K562 (cell line): ENCODE measurements around the gene PRPF38A. TPM values are rescaled to one million over a fixed set of nuclear protein-coding genes. Genes with fewer than 3 reads are reported as not detected.

ENCODE experiments used
- CUX1 ChIP-seq: fragments of 200-800 bp; sonication (Bioruptor generic); IDR thresholded peaks from 2 replicates; pipeline ENCODE4 v1.6.1; 2016; ENCODE audit warnings: missing genetic modification characterization, missing compliant biosample characterization
- DDX20 ChIP-seq: fragments of 450-650 bp; IDR thresholded peaks from 2 replicates; pipeline ENCODE4 v1.6.1; 2016; ENCODE audit warnings: missing genetic modification characterization, low read depth, mild to moderate bottlenecking, missing compliant biosample characterization, moderate library complexity
- E2F5 ChIP-seq: sonication (generic); formaldehyde crosslinking; IDR thresholded peaks from 2 replicates; pipeline ENCODE4 v1.8.0; 2022; ENCODE audit warnings: mild to moderate bottlenecking, missing genetic modification reagents
- EGR1 ChIP-seq: fragments of 450-650 bp; conservative IDR thresholded peaks from 2 replicates; pipeline ENCODE4 v1.6.1; 2017; ENCODE audit warnings: mild to moderate bottlenecking
- GATAD2B ChIP-seq: fragments of 450-650 bp; IDR thresholded peaks from 2 replicates; pipeline ENCODE4 v1.6.1; 2017; ENCODE audit warnings: mild to moderate bottlenecking, borderline replicate concordance
- KAT2B ChIP-seq: IDR thresholded peaks from one replicate; pipeline ENCODE4 v1.6.1; 2012; ENCODE audit warnings: low read depth, mild to moderate bottlenecking, control low read depth, inconsistent platforms, low read length, moderate library complexity
- TCF3 ChIP-seq: sonication (generic); formaldehyde crosslinking; IDR thresholded peaks from 2 replicates; pipeline ENCODE4 v1.4.0; 2020; ENCODE audit warnings: mild to moderate bottlenecking, missing genetic modification reagents
- XRCC3 ChIP-seq: fragments of 450-650 bp; IDR thresholded peaks from 2 replicates; pipeline ENCODE4 v1.6.1; 2017; ENCODE audit warnings: mild to moderate bottlenecking, moderate library complexity
- XRCC4 ChIP-seq: IDR thresholded peaks from one replicate; pipeline ENCODE4 v1.6.1; 2011; ENCODE audit not compliant: insufficient read depth, insufficient read length; ENCODE audit errors: extremely low read depth
- ZNF197 ChIP-seq: fragments of 200-800 bp; sonication (Bioruptor generic); IDR thresholded peaks from 2 replicates; pipeline ENCODE4 v1.6.1; 2016; ENCODE audit warnings: low read depth, missing genetic modification characterization, missing compliant biosample characterization
- ZNF282 ChIP-seq: sonication (generic); formaldehyde crosslinking; IDR thresholded peaks from 2 replicates; pipeline ENCODE4 v1.8.1; 2023; ENCODE audit warnings: missing genetic modification reagents
- polyA plus RNA-seq, 8 experiments: library from polyadenylated mRNA; depleted of rRNA in 4 of 8; stranded (reverse) in 5 of 8; unstranded in 3 of 8; fragments of >200 nt; fragmentation: Nextera tagmentation in 2 of 8; fragmentation: Illumina TruSeq in 1 of 8; extraction: Ambion mirVana in 2 of 8; extraction: Trizol in 1 of 8; gene quantifications; 2 replicates each; pipeline versions ENCODE4 v1.2.1 to v1.2.3, GENCODE V29; 2011 to 2014; ENCODE audit warnings: inconsistent platforms in 1 of 8, missing spikeins in 1 of 8
- total RNA-seq, 7 experiments: library from RNA; depleted of rRNA in 6 of 7; stranded (reverse); fragments of >200 nt in 6 of 7; fragmentation: Illumina TruSeq in 2 of 7; extraction: Trizol in 2 of 7; gene quantifications; 2 replicates each; pipeline versions ENCODE4 v1.2.1 to v1.2.3, GENCODE V29; 2011 to 2021; ENCODE audit warnings: low replicate concordance in 1 of 7
- TF ChIP-seq, protein P1 (sequence below): fragments of 250-450 bp; sonication (Bioruptor Pico); IDR thresholded peaks from 2 replicates; pipeline ENCODE4 v1.4.0; 2020; ENCODE audit warnings: mild to moderate bottlenecking
- TF ChIP-seq, protein P2 (sequence below): fragments of 450-650 bp; formaldehyde crosslinking; conservative IDR thresholded peaks from 2 replicates; pipeline ENCODE4 v1.4.0; 2022; ENCODE audit warnings: mild to moderate bottlenecking, missing genetic modification characterization
- TF ChIP-seq, protein P3 (sequence below): sonication (generic); formaldehyde crosslinking; IDR thresholded peaks from 2 replicates; pipeline ENCODE4 v1.8.1; 2023; ENCODE audit warnings: mild to moderate bottlenecking, missing genetic modification reagents

Gene PRPF38A
- total and polyA plus RNA-seq, 9 of the 15 experiments (the other 6 are each of a cell fraction or from before 2014, with no cell fraction given), result 53.6 to 198 (median 89.2) TPM

- TF ChIP-seq, protein P1, sequence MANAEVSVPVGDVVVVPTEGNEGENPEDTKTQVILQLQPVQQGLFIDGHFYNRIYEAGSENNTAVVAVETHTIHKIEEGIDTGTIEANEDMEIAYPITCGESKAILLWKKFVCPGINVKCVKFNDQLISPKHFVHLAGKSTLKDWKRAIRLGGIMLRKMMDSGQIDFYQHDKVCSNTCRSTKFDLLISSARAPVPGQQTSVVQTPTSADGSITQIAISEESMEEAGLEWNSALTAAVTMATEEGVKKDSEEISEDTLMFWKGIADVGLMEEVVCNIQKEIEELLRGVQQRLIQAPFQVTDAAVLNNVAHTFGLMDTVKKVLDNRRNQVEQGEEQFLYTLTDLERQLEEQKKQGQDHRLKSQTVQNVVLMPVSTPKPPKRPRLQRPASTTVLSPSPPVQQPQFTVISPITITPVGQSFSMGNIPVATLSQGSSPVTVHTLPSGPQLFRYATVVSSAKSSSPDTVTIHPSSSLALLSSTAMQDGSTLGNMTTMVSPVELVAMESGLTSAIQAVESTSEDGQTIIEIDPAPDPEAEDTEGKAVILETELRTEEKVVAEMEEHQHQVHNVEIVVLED (CRISPR knock-in tag), result peak; percentile 60; the same call in 1 of the 2 replicates
- TF ChIP-seq CUX1, result no peak; the same call in 1 of the 2 replicates
- TF ChIP-seq DDX20 (tag), result no peak
- TF ChIP-seq, protein P2, sequence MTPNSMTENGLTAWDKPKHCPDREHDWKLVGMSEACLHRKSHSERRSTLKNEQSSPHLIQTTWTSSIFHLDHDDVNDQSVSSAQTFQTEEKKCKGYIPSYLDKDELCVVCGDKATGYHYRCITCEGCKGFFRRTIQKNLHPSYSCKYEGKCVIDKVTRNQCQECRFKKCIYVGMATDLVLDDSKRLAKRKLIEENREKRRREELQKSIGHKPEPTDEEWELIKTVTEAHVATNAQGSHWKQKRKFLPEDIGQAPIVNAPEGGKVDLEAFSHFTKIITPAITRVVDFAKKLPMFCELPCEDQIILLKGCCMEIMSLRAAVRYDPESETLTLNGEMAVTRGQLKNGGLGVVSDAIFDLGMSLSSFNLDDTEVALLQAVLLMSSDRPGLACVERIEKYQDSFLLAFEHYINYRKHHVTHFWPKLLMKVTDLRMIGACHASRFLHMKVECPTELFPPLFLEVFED (CRISPR knock-in tag), result peak; percentile 39; the same call in 1 of the 2 replicates
- peak; percentile 34 for TF ChIP-seq TCF3 (CRISPR knock-in tag)
- TF ChIP-seq E2F5, result peak; percentile 42; the same call in 1 of the 2 replicates
- TF ChIP-seq, protein P3, sequence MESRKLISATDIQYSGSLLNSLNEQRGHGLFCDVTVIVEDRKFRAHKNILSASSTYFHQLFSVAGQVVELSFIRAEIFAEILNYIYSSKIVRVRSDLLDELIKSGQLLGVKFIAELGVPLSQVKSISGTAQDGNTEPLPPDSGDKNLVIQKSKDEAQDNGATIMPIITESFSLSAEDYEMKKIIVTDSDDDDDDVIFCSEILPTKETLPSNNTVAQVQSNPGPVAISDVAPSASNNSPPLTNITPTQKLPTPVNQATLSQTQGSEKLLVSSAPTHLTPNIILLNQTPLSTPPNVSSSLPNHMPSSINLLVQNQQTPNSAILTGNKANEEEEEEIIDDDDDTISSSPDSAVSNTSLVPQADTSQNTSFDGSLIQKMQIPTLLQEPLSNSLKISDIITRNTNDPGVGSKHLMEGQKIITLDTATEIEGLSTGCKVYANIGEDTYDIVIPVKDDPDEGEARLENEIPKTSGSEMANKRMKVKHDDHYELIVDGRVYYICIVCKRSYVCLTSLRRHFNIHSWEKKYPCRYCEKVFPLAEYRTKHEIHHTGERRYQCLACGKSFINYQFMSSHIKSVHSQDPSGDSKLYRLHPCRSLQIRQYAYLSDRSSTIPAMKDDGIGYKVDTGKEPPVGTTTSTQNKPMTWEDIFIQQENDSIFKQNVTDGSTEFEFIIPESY (CRISPR knock-in tag), result peak; percentile 51
- TF ChIP-seq EGR1, result peak; percentile 62
- no peak for TF ChIP-seq ZNF197 (CRISPR knock-in tag)
- TF ChIP-seq ZNF282 (CRISPR knock-in tag), result no peak
- no peak for TF ChIP-seq XRCC4
- no peak for TF ChIP-seq KAT2B
- TF ChIP-seq GATAD2B, result no peak
- TF ChIP-seq XRCC3, result no peak
Observed at GRCh38 chr1:52404116-52404974, at the start of gene PRPF38A, which contains the start of gene ORC1 (continued).
